Common myeloid progenitor, CD34-positive (primary cell): ENCODE measurements around the gene HIVEP1.

Experiments
- CTCF ChIA-PET: fragments of 350-600 bp; sonication (Branson Sonifier 250); formaldehyde crosslinking; loops from one replicate; lab custom pipeline; 2021; ENCODE audit warnings: antibody characterized with exemption; lab: Charles Lee
- POLR2A ChIA-PET: fragments of 350-600 bp; sonication (Branson Sonifier 250); formaldehyde crosslinking; loops from one replicate; lab custom pipeline; 2021; ENCODE audit warnings: antibody characterized with exemption; lab: Charles Lee
- DNase-seq, 3 donors: peaks; one replicate each; pipeline versions ENCODE4 v3.0.0 to v3.0.0-alpha.2; 2013
- H3K27ac ChIP-seq, 2 experiments: 1 replicate in 1 of 2; 2 replicates in 1 of 2; pipeline ENCODE4 v1.7.0; 2013; ENCODE audit warnings: inconsistent platforms in 2 of 2, low read length in 2 of 2, mild to moderate bottlenecking in 2 of 2, low read depth in 1 of 2, moderate library complexity in 1 of 2; ENCODE audit not compliant: severe bottlenecking in 2 of 2, insufficient read depth in 1 of 2, poor library complexity in 1 of 2
- H3K27me3 ChIP-seq, 5 experiments: replicated peaks in 2 of 5; 1 replicate in 3 of 5; 2 replicates in 2 of 5; pipeline versions ENCODE4 v1.6.1 to v1.7.0; 2013; ENCODE audit warnings: low read length in 4 of 5, mild to moderate bottlenecking in 2 of 5, moderate library complexity in 2 of 5, inconsistent platforms in 1 of 5; ENCODE audit not compliant: insufficient read depth in 5 of 5, control insufficient read depth in 4 of 5
- H3K36me3 ChIP-seq, 4 experiments: 1 replicate in 2 of 4; 2 replicates in 2 of 4; pipeline versions ENCODE4 v1.6.1 to v1.7.0; 2013; ENCODE audit warnings: low read length in 3 of 4, control low read depth in 1 of 4, mild to moderate bottlenecking in 1 of 4; ENCODE audit not compliant: control insufficient read depth in 4 of 4, insufficient read depth in 4 of 4
- H3K4me1 ChIP-seq, 4 experiments: 1 replicate in 3 of 4; 2 replicates in 1 of 4; pipeline versions ENCODE4 v1.6.1 to v1.7.1; 2013; ENCODE audit warnings: low read length in 3 of 4, mild to moderate bottlenecking in 3 of 4, control low read depth in 1 of 4, inconsistent platforms in 1 of 4, moderate library complexity in 1 of 4; ENCODE audit not compliant: control insufficient read depth in 4 of 4, insufficient read depth in 4 of 4; ENCODE audit errors: control extremely low read depth in 1 of 4
- H3K4me3 ChIP-seq, 7 experiments: 1 replicate in 4 of 7; 2 replicates in 3 of 7; pipeline versions ENCODE4 v1.5.1 to v1.7.0; 2013; ENCODE audit warnings: mild to moderate bottlenecking in 7 of 7, low read length in 6 of 7, moderate library complexity in 6 of 7, inconsistent platforms in 2 of 7, low read depth in 2 of 7, control low read depth in 1 of 7; ENCODE audit not compliant: insufficient read depth in 4 of 7, control insufficient read depth in 1 of 7; ENCODE audit errors: extremely low read depth in 1 of 7
- H3K9me3 ChIP-seq, 5 experiments: 1 replicate in 4 of 5; 2 replicates in 1 of 5; pipeline versions ENCODE4 v1.6.1 to v1.7.1; 2013; ENCODE audit warnings: low read length in 4 of 5, mild to moderate bottlenecking in 2 of 5, inconsistent platforms in 1 of 5, low read depth in 1 of 5, moderate library complexity in 1 of 5; ENCODE audit not compliant: control insufficient read depth in 4 of 5, insufficient read depth in 2 of 5; ENCODE audit errors: control extremely low read depth in 1 of 5
- WGBS: methylation state at CpG from one replicate; pipeline ENCODE4 v1.1.5; 2013; ENCODE audit not compliant: insufficient coverage; 5-methylcytosine and 5-hydroxymethylcytosine counted together

Gene HIVEP1

GRCh38 chr6:12090714-12091113 is 78.6 kb downstream of the HIVEP1 start:
- no peak overlapping the region for H3K27ac ChIP-seq
- peaks cover 0 to 7% (median 0%) of the 10 kb centered on the region in 5 experiments for H3K9me3 ChIP-seq
- POLR2A ChIA-PET, result no interaction called here
- CTCF ChIA-PET, result no interaction called here
- peaks cover 2 to 9% (median 5%) of the 10 kb centered on the region in 4 experiments for H3K36me3 ChIP-seq
- no peaks in the 10 kb centered on the region for H3K4me1 ChIP-seq
- no peaks in the 10 kb centered on the region for H3K27me3 ChIP-seq
- no peak overlapping the region for H3K4me3 ChIP-seq
- no peak for DNase-seq

DNA sequence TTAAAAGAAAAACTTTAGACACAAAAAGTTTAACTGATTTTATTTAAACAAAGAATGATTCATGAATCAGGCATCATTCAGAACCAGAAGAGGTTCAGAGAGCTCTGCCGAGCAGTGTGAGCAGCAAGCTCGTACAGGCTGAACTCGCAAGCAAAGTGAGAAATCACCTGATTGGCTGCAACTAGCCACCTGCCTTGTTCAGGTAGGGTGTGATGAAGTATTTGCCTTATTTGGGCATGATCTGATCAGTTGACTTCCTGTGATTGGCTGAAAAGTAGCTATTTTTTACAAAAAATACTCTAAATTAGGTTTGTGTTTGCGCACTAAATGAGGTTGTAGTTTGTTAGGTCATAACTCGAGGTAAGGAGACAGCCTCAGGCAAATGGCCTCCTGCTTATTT is 80.7 kb downstream of the HIVEP1 start:
- no CpG with 5 or more reads among the region's 5 CpGs for WGBS
- POLR2A ChIA-PET, result no interaction called here
- CTCF ChIA-PET, result interaction anchor here (0.8 to 1.1 kb wide), 2 partner anchors 10 to 13 kb away, joined by 3 read pairs; no protein-coding TSS in a partner anchor
- no peak for DNase-seq
- H3K36me3 ChIP-seq, result peaks cover 2 to 9% (median 5%) of the 10 kb centered on the region in 4 experiments
- H3K4me1 ChIP-seq, result no peaks in the 10 kb centered on the region
- no peak overlapping the region for H3K27ac ChIP-seq
- H3K4me3 ChIP-seq, result no peak overlapping the region
- no peaks in the 10 kb centered on the region for H3K27me3 ChIP-seq
- H3K9me3 ChIP-seq, result peaks cover 0 to 7% (median 0%) of the 10 kb centered on the region in 5 experiments

DNA sequence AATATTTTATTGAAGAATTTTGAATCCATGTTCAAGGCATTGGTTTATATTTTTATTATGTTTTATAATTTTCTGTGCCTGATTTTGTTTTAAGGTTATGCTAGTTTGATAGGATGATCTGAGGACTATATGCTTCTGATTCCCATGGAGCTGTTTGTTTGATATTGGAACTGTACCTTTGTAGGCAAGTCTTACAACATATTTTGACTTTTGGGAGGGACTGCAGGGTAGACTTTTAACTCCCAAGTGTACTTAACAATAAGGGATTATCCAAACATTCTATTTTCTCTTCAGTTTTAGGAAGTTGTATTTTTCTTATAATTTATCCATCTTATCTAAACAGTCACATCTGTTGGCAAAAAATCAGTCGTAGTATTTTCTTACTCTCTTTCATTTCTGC is 82.6 kb downstream of the HIVEP1 start:
- no CpG with 5 or more reads among the region's 1 CpG for WGBS
- Histone ChIP-seq H3K27ac (no peak overlapping the region), H3K4me1 (no peaks in the 10 kb centered on the region), H3K4me3 (no peak overlapping the region), H3K27me3 (no peaks in the 10 kb centered on the region), H3K36me3 (peaks cover 0 to 9% (median 5%) of the 10 kb centered on the region in 4 experiments), H3K9me3 (peaks cover 0 to 7% (median 0%) of the 10 kb centered on the region in 5 experiments)
- no peak for DNase-seq
- ChIA-PET POLR2A (no interaction called here), CTCF (no interaction called here)

DNA sequence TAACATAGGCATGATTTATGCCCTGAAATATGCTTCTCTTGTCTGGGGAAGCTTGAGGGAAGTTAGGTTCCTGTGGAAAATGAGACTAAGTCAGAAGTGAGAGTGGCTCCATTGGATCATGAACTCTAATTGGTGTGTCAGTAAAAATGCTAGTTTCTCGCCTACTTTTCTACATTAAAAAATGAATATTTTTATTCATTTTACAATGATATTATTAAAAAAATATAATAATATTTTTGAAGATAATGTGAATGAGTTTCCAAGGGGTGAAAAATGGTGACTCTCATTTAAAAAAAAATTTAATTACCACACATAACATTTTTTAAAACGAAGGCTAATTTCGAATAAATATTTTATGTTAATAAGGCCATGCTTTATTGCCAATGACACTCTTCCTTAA is 84.2 kb downstream of the HIVEP1 start:
- POLR2A ChIA-PET, result no interaction called here
- Histone ChIP-seq H3K9me3 (peaks cover 0 to 7% (median 0%) of the 10 kb centered on the region in 5 experiments), H3K4me1 (no peaks in the 10 kb centered on the region), H3K4me3 (no peak overlapping the region), H3K27me3 (no peaks in the 10 kb centered on the region), H3K27ac (no peak overlapping the region), H3K36me3 (peaks cover 0 to 9% (median 2%) of the 10 kb centered on the region in 4 experiments)
- CTCF ChIA-PET, result no interaction called here
- DNase-seq, result no peak
- no CpG with 5 or more reads among the region's 3 CpGs for WGBS

DNA sequence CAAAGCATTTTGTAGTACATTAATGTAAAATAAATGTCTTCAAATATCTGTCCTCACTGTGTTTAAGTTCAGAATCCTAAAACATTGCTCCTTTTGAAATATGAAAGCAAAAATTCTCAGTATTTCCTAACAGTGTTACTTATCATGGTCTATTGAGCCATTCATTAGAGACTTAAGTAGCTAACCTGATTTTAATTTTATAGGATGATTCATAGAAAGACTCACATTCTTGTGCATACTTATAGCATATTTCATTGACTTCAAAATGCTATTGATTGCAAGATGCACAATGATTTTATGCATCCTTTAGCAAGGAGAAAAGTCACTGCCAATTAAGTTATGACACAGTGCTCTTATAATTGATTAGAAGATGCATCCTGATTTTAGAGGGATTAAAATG is 85.7 kb downstream of the HIVEP1 start:
- DNase-seq, result no peak
- no peak overlapping the region for H3K4me3 ChIP-seq
- peaks cover 0 to 5% (median 0%) of the 10 kb centered on the region in 5 experiments for H3K9me3 ChIP-seq
- peaks cover 0 to 4% (median 2%) of the 10 kb centered on the region in 4 experiments for H3K36me3 ChIP-seq
- H3K27ac ChIP-seq, result no peak overlapping the region
- no peaks in the 10 kb centered on the region for H3K27me3 ChIP-seq
- ChIA-PET POLR2A (interaction anchor here (0.7 kb wide), 1 partner anchor 276 kb away, joined by 3 read pairs; no protein-coding TSS in a partner anchor), CTCF (interaction anchor here (1.1 kb wide), 1 partner anchor 13 kb away, joined by 3 read pairs; no protein-coding TSS in a partner anchor)
- no peaks in the 10 kb centered on the region for H3K4me1 ChIP-seq

GRCh38 chr6:12099623-12100338 is 87.7 kb downstream of the HIVEP1 start:
- no peak for DNase-seq
- Histone ChIP-seq H3K4me3 (no peak overlapping the region), H3K9me3 (peaks cover 0 to 4% (median 0%) of the 10 kb centered on the region in 5 experiments), H3K27ac (no peak overlapping the region), H3K27me3 (no peaks in the 10 kb centered on the region), H3K36me3 (peaks cover 0 to 4% (median 1%) of the 10 kb centered on the region in 4 experiments), H3K4me1 (no peaks in the 10 kb centered on the region)
- ChIA-PET CTCF (no interaction called here), POLR2A (no interaction called here)
- 80% methylated on average over 1 of the region's 4 CpGs for WGBS

- Histone ChIP-seq H3K4me3 (no peak overlapping the region), H3K27ac (no peak overlapping the region), H3K27me3 (no peaks in the 10 kb centered on the region), H3K4me1 (no peaks in the 10 kb centered on the region), H3K9me3 (peaks cover 0 to 4% (median 0%) of the 10 kb centered on the region in 5 experiments), H3K36me3 (peaks cover 0 to 4% (median 1%) of the 10 kb centered on the region in 4 experiments)
- ChIA-PET CTCF (no interaction called here), POLR2A (no interaction called here)
- DNase-seq, result no peak
These were observed 88.9 kb downstream of the HIVEP1 start for GRCh38 chr6:12101048-12101447.
